ENCODE data around the gene ERMAP.
"Not testable (repeated sequence)": the region's sequence is repeated elsewhere in the genome, so short reads cannot be mapped to it uniquely, and the experiment has no call there.

The ERMAP gene

GRCh38 chr1:42806593-42806992, 10.3 kb upstream of the ERMAP start:
- no peak for DNase-seq (ENCODE audit: low read depth)
- no peak for TF ChIP-seq CTCF (conservative IDR thresholded peaks at IDR 0.05; ENCODE audit: low read length)
- no peak overlapping the region for H3K4me3 ChIP-seq (ENCODE audit: low read length)

GRCh38 chr1:42807056-42807668, 9.8 kb upstream of the ERMAP start:
- no peak overlapping the region for H3K4me3 ChIP-seq (ENCODE audit: low read length)
- no peak for DNase-seq (ENCODE audit: low read depth)
- TF ChIP-seq CTCF (conservative IDR thresholded peaks at IDR 0.05; ENCODE audit: low read length): no peak

GRCh38 chr1:42814815-42815214, 2.1 kb upstream of the ERMAP start:
- DNase-seq (ENCODE audit: low read depth); H3K4me3 ChIP-seq (ENCODE audit: low read length): not testable (repeated sequence)

GRCh38 chr1:42815941-42816584, 859 bp upstream of the ERMAP start:
- no peak for DNase-seq (ENCODE audit: low read depth)
- peak overlapping the region; percentile 87 for H3K4me3 ChIP-seq (ENCODE audit: low read length)
- TF ChIP-seq CTCF (conservative IDR thresholded peaks at IDR 0.05; ENCODE audit: low read length): no peak

GRCh38 chr1:42817440-42817767, 482 bp downstream of the ERMAP start:
- DNase-seq (ENCODE audit: low read depth): no peak
- peak overlapping the region; percentile 67 for H3K4me3 ChIP-seq (ENCODE audit: low read length)
- TF ChIP-seq CTCF (conservative IDR thresholded peaks at IDR 0.05; ENCODE audit: low read length): no peak

- TF ChIP-seq CTCF (conservative IDR thresholded peaks at IDR 0.05; ENCODE audit: low read length): no peak
- no peak for DNase-seq (ENCODE audit: low read depth)
- H3K4me3 ChIP-seq (ENCODE audit: low read length): peak overlapping the region; percentile 67
Observed at GRCh38 chr1:42817976-42818375, 1.1 kb downstream of the ERMAP start.

- H3K4me3 ChIP-seq (ENCODE audit: low read length): no peak overlapping the region
- DNase-seq (ENCODE audit: low read depth): no peak
- no peak for TF ChIP-seq CTCF (conservative IDR thresholded peaks at IDR 0.05; ENCODE audit: low read length)
Observed at GRCh38 chr1:42820813-42821212, 3.9 kb downstream of the ERMAP start.
